Liver (tissue), 9 donors: ENCODE results near the gene CD7. TPM values are rescaled to one million over a fixed set of nuclear protein-coding genes. Genes with fewer than 3 reads are reported as not detected.
A peak's percentile ranks its signal among the peaks of the same experiment; 100 is the strongest.

Experiments used
- DNase-seq: peaks from one replicate; pipeline ENCODE4 v3.0.0-alpha.2; 2017; ENCODE audit warnings: low spot score
- H3K27ac ChIP-seq, 2 donors: one replicate each; pipeline ENCODE4 v1.7.0; 2013; ENCODE audit warnings: inconsistent platforms in 2 of 2, low read length in 2 of 2, control low read depth in 1 of 2, low read depth in 1 of 2, mild to moderate bottlenecking in 1 of 2
- H3K27me3 ChIP-seq, 4 donors: one replicate each; pipeline versions ENCODE4 v1.6.1 to v1.7.0; 2013; ENCODE audit warnings: low read length in 3 of 4, inconsistent platforms in 1 of 4, mild to moderate bottlenecking in 1 of 4, moderate library complexity in 1 of 4; ENCODE audit not compliant: control insufficient read depth in 4 of 4, insufficient read depth in 4 of 4
- H3K36me3 ChIP-seq, 4 donors: one replicate each; pipeline versions ENCODE4 v1.6.1 to v1.7.0; 2013; ENCODE audit warnings: low read length in 3 of 4, mild to moderate bottlenecking in 3 of 4, low read depth in 1 of 4, moderate library complexity in 1 of 4; ENCODE audit not compliant: control insufficient read depth in 4 of 4, insufficient read depth in 3 of 4
- H3K4me1 ChIP-seq, 4 donors: one replicate each; pipeline versions ENCODE4 v1.6.1 to v1.7.0; 2013; ENCODE audit warnings: low read length in 3 of 4, mild to moderate bottlenecking in 3 of 4, moderate library complexity in 1 of 4; ENCODE audit not compliant: control insufficient read depth in 4 of 4, insufficient read depth in 4 of 4
- H3K4me3 ChIP-seq, 3 donors: one replicate each; pipeline versions ENCODE4 v1.6.1 to v1.7.0; 2013; ENCODE audit warnings: low read length in 3 of 3, control low read depth in 1 of 3, low read depth in 1 of 3, mild to moderate bottlenecking in 1 of 3
- H3K9ac ChIP-seq, 2 donors: one replicate each; pipeline ENCODE4 v1.7.0; 2013; ENCODE audit warnings: low read length in 2 of 2, mild to moderate bottlenecking in 2 of 2, moderate library complexity in 2 of 2, control low read depth in 1 of 2, low read depth in 1 of 2
- H3K9me3 ChIP-seq, 4 donors: one replicate each; pipeline versions ENCODE4 v1.6.1 to v1.7.0; 2013; ENCODE audit warnings: low read length in 3 of 4; ENCODE audit not compliant: control insufficient read depth in 4 of 4
- EGR1 ChIP-seq, 2 donors: IDR thresholded peaks; 2 replicates each; pipeline ENCODE4 v1.6.1; 2016 to 2018; ENCODE audit warnings: antibody characterized with exemption in 2 of 2, low read depth in 2 of 2
- FOXA1 ChIP-seq: IDR thresholded peaks from 2 replicates; pipeline ENCODE4 v1.6.1; 2016; ENCODE audit warnings: antibody characterized with exemption
- FOXA2 ChIP-seq: IDR thresholded peaks from 2 replicates; pipeline ENCODE4 v1.6.1; 2016; ENCODE audit warnings: antibody characterized with exemption
- HNF4A ChIP-seq, 2 donors: conservative IDR thresholded peaks; 2 replicates each; pipeline ENCODE4 v1.6.1; 2016; ENCODE audit warnings: antibody characterized with exemption in 2 of 2, mild to moderate bottlenecking in 2 of 2
- HNF4G ChIP-seq: IDR thresholded peaks from 2 replicates; pipeline ENCODE4 v1.6.1; 2016; ENCODE audit warnings: antibody characterized with exemption
- JUND ChIP-seq, 2 donors: IDR thresholded peaks; 2 replicates each; pipeline ENCODE4 v1.6.1; 2016; ENCODE audit warnings: antibody characterized with exemption in 2 of 2
- REST ChIP-seq: IDR thresholded peaks from 2 replicates; pipeline ENCODE4 v1.6.1; 2016; ENCODE audit warnings: antibody characterized with exemption, mild to moderate bottlenecking
- YY1 ChIP-seq: IDR thresholded peaks from 2 replicates; pipeline ENCODE4 v1.6.1; 2016; ENCODE audit warnings: antibody characterized with exemption, mild to moderate bottlenecking
- WGBS: extraction: QIAGEN DNeasy Blood & Tissue Kit; methylation state at CpG from one replicate; pipeline ENCODE4 v1.1.7; 2013; 5-methylcytosine and 5-hydroxymethylcytosine counted together
- polyA plus RNA-seq, 2 donors: library from polyadenylated mRNA; stranded (reverse) in 1 of 2; unstranded in 1 of 2; fragments of 200-250 nt in 1 of 2; fragments of >200 nt in 1 of 2; fragmentation: Nextera tagmentation in 1 of 2; extraction: Ambion mirVana in 1 of 2; gene quantifications; one replicate each; pipeline versions ENCODE4 v1.2.1 to v1.2.3, GENCODE V29; 2013 to 2015
- total RNA-seq, 2 donors: library from RNA; depleted of rRNA; stranded (reverse); fragments of >200 nt; gene quantifications; one replicate each; pipeline ENCODE4 v1.2.3, GENCODE V29; 2014
- TF ChIP-seq, protein P1 (sequence below): IDR thresholded peaks from 2 replicates; pipeline ENCODE4 v1.6.1; 2016; ENCODE audit warnings: antibody characterized with exemption
- TF ChIP-seq, protein P2 (sequence below): fragments of 150-350 bp; IDR thresholded peaks from 2 replicates; pipeline ENCODE4 v1.5.1; 2017; ENCODE audit warnings: improper control_type of control experiment, low read depth, low read length; ENCODE audit not compliant: missing input control
- donor health status: healthy.
- donor health status: healthy.
- donor health status: healthy.
- donor health status: healthy.
- donor health status: healthy.

Gene CD7
- total and polyA plus RNA-seq, 4 donors, result 1.0 to 1.5 (median 1.4) TPM

DNA sequence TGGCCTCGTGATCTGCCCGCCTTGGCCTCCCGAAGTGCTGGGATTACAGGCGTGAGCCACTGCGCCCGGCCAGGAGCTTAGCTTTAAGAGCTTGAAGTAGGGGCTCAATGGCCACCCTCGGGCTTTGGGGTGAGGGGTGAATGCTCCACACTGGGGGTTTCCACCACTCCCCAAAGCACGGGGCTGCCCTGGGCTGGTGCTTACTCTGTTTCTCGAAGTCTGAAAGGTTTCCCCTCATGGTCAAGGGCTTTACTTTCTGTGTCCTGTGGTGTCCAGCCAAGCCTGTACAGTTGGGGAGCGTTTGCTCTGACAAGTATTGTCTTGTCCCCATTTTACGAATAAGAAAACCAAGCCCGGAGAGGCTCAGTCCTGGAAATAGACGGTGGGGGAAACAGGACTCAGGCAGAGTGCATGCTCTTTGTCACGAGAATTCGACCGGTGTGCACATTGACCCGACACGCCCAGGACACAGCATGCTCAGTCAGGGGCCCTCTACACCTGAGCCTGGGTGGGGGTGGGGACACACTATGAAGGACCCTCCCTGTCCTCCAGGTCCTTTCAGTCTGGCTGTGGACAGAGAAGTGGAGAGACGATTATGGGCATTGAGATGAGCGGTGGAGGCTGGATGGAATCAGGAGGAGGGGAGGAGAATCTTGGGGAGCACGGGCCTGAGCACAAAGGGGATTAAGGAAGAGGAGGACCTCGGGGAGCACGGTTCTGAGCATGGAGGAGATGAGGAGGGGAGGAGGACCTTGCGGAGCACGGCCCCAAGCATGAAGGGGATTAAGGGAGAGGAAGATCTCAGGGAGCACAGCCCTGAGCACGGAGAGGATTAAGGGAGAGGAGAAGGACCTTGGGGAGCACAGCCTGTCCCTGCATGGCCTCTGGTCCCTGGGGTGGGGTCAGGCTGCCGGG lies 7.5 kb downstream of the CD7 start:
- Histone ChIP-seq H3K36me3 (no peaks in the 10 kb centered on the region), H3K9ac (no peak overlapping the region), H3K27ac (no peak overlapping the region), H3K9me3 (no peaks in the 10 kb centered on the region), H3K4me3 (no peak overlapping the region), H3K27me3 (no peaks in the 10 kb centered on the region), H3K4me1 (peaks cover 0 to 9% (median 3%) of the 10 kb centered on the region in 4 donors)
- no peak for DNase-seq
- 69% methylated on average over 27 of the region's 27 CpGs for whole genome bisulfite sequencing
- TF ChIP-seq FOXA1 (no peak), FOXA2 (no peak), HNF4A (conservative IDR thresholded peaks at IDR 0.05) (peak; percentile 45 to 66)

DNA sequence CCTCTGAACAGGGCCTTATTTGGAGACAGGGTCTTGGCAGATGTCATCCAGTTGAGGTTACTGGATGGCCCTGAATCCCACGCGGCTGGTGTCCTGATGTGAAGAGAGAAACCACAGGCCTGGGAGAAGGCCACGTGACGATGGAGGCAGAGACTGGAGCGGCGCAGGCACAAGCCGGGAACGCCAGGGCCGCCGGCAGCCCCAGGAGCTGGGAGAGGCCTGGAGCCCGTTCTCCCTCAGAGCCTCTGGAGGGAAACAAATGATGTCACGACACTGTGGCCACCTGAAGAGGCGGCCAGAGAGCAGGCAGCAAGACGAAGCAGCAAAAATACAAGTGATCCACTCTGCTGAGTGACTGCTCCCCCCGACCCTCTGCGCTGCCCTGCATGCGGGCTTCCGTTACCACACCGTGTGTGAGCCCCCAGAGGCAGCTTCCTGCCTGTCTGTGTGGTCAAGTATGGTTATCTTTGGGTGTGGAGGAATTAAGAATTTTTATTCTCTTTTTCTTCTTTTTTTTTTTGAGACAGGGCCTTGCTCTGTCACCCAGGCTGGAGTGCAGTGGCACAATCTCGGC lies 11.6 kb downstream of the CD7 start:
- Histone ChIP-seq H3K4me3 (no peak overlapping the region), H3K36me3 (no peaks in the 10 kb centered on the region), H3K4me1 (peaks cover 4 to 18% (median 11%) of the 10 kb centered on the region in 4 donors), H3K9me3 (no peaks in the 10 kb centered on the region), H3K27me3 (no peaks in the 10 kb centered on the region), H3K9ac (no peak overlapping the region), H3K27ac (no peak overlapping the region)
- TF ChIP-seq REST (no peak), EGR1 (IDR thresholded peaks at IDR 0.05; ENCODE audit: low read depth in 2 of 2) (no peak), JUND (IDR thresholded peaks at IDR 0.05) (no peak), YY1 (no peak), HNF4G (no peak), FOXA1 (no peak)
- TF ChIP-seq, protein P1, sequence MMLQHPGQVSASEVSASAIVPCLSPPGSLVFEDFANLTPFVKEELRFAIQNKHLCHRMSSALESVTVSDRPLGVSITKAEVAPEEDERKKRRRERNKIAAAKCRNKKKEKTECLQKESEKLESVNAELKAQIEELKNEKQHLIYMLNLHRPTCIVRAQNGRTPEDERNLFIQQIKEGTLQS, result no peak
- TF ChIP-seq, protein P2, sequence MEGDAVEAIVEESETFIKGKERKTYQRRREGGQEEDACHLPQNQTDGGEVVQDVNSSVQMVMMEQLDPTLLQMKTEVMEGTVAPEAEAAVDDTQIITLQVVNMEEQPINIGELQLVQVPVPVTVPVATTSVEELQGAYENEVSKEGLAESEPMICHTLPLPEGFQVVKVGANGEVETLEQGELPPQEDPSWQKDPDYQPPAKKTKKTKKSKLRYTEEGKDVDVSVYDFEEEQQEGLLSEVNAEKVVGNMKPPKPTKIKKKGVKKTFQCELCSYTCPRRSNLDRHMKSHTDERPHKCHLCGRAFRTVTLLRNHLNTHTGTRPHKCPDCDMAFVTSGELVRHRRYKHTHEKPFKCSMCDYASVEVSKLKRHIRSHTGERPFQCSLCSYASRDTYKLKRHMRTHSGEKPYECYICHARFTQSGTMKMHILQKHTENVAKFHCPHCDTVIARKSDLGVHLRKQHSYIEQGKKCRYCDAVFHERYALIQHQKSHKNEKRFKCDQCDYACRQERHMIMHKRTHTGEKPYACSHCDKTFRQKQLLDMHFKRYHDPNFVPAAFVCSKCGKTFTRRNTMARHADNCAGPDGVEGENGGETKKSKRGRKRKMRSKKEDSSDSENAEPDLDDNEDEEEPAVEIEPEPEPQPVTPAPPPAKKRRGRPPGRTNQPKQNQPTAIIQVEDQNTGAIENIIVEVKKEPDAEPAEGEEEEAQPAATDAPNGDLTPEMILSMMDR, result no peak
- no peak for DNase-seq
- 86% methylated on average over 20 of the region's 20 CpGs for WGBS
